Thymus (tissue), 11 donors: ENCODE measurements around the gene HLA-DRB1. TPM values are rescaled to one million over a fixed set of nuclear protein-coding genes. Genes with fewer than 3 reads are reported as not detected.
"Not testable (repeated sequence)": the region's sequence is repeated elsewhere in the genome, so short reads cannot be mapped to it uniquely, and the experiment has no call there.

ENCODE experiments used
- DNase-seq, 9 donors: peaks; one replicate each; pipeline ENCODE4 v3.0.0-alpha.2; 2013; ENCODE audit warnings: low spot score in 9 of 9, low read depth in 6 of 9, missing footprints in 1 of 9
- H3K27ac ChIP-seq, 2 donors: one replicate each; pipeline ENCODE4 v1.5.1; 2013; ENCODE audit warnings: control low read depth in 1 of 2, low read depth in 1 of 2, low read length in 1 of 2, mild to moderate bottlenecking in 1 of 2, moderate library complexity in 1 of 2
- H3K27me3 ChIP-seq, 2 donors: one replicate each; pipeline ENCODE4 v1.5.1; 2013; ENCODE audit warnings: low read length in 1 of 2; ENCODE audit not compliant: control insufficient read depth in 2 of 2, insufficient read depth in 1 of 2
- H3K36me3 ChIP-seq, 2 donors: one replicate each; pipeline ENCODE4 v1.5.1; 2013; ENCODE audit warnings: low read length in 1 of 2, mild to moderate bottlenecking in 1 of 2, moderate library complexity in 1 of 2; ENCODE audit not compliant: control insufficient read depth in 2 of 2, insufficient read depth in 2 of 2
- H3K4me1 ChIP-seq, 2 donors: one replicate each; pipeline ENCODE4 v1.5.1; 2013; ENCODE audit warnings: low read length in 2 of 2; ENCODE audit not compliant: control insufficient read depth in 2 of 2, insufficient read depth in 2 of 2
- H3K4me3 ChIP-seq, 2 donors: one replicate each; pipeline ENCODE4 v1.5.1; 2013; ENCODE audit warnings: low read length in 2 of 2, control low read depth in 1 of 2, mild to moderate bottlenecking in 1 of 2
- H3K9me3 ChIP-seq, 2 donors: one replicate each; pipeline ENCODE4 v1.5.1; 2013; ENCODE audit warnings: low read length in 1 of 2, mild to moderate bottlenecking in 1 of 2; ENCODE audit not compliant: control insufficient read depth in 2 of 2, insufficient read depth in 1 of 2
- WGBS: extraction: QIAGEN DNeasy Blood & Tissue Kit; methylation state at CpG from one replicate; pipeline ENCODE4 v1.1.7; 2013; 5-methylcytosine and 5-hydroxymethylcytosine counted together
- polyA plus RNA-seq: library from polyadenylated mRNA; stranded (reverse); fragments of 200-250 nt; gene quantifications from one replicate; pipeline ENCODE4 v1.2.3, GENCODE V29; 2013
- total RNA-seq: library from RNA; stranded (reverse); fragments of 120-200 nt; gene quantifications from one replicate; pipeline ENCODE4 v1.2.4, GENCODE V29; 2013
- donor health status: healthy.

The HLA-DRB1 gene
- total and polyA plus RNA-seq, 2 donors: 501 to 685 TPM

DNA sequence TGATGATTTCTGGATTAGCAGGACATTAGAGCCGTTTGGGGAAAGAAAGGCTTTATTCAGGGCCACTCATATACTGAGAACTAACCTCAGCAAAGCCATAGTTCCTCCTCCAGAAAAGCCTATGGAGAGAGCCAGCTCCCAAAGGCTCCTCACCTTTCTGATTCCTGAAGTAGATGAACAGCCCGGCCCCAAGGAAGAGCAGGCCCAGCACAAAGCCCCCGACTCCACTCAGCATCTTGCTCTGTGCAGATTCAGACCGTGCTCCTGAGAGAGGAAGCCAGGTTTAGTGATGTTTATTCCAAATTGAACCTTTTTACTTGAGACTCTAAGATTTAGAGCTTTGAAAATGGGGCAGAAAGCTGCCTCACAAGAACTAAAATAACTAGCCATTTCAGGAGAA is 9.1 kb downstream of the HLA-DRB1 start:
- Histone ChIP-seq H3K36me3 (peaks cover 0 to 4% of the 10 kb centered on the region in 2 donors), H3K4me3 (no peak overlapping the region), H3K9me3 (no peaks in the 10 kb centered on the region), H3K4me1 (no peaks in the 10 kb centered on the region), H3K27me3 (no peaks in the 10 kb centered on the region), H3K27ac (no peak overlapping the region)
- WGBS: 93% methylated on average over 4 of the region's 4 CpGs
- no peak for DNase-seq

DNA sequence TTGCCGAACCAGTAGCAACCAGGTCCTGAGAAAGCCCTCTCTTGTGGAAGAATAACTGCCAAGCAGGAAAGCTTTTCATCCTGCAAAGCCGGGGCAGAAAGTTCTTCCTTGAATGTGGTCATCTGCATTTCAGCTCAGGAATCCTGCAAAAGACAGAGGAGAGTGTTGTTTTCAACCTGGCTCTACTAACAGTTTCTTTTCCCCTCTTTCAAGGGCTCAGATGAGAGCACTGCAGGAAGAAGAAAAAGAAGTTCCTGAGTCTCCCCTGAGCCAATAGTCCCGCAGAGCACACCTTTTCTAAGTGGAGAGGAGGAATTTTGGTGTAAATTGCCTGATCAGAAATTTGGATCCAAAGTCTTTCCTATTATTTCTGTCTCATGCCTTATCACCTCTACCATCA is 10.7 kb downstream of the HLA-DRB1 start:
- 41% methylated on average over 3 of the region's 3 CpGs for WGBS
- H3K27me3 ChIP-seq: no peaks in the 10 kb centered on the region
- no peak overlapping the region for H3K4me3 ChIP-seq
- peaks cover 0 to 4% of the 10 kb centered on the region in 2 donors for H3K36me3 ChIP-seq
- H3K4me1 ChIP-seq: no peaks in the 10 kb centered on the region
- no peak for DNase-seq
- no peaks in the 10 kb centered on the region for H3K9me3 ChIP-seq
- H3K27ac ChIP-seq: peak overlapping the region in 1 of 2 donors; percentile 40

DNA sequence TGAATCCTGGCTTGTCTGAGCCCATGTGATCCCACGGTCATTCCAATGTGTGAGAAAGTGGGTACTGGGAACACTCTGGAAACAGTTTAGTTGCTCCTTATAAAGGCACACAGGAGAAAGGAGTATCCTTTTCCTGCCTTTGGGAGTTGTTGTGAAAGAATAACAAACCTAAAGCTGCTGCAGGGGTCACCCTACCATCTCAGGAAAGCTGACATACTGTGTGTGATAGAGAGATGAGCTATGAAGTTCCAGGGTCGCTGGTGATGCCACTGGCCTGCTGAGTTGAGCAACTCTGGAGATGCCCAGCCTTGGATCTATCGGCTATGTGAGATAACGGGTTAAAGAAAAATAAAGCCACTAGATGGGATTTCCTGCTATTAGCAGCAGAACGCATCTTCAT is 12.2 kb downstream of the HLA-DRB1 start:
- not testable (repeated sequence) for DNase-seq, H3K27me3 ChIP-seq, H3K9me3 ChIP-seq, H3K27ac ChIP-seq, H3K4me1 ChIP-seq, H3K36me3 ChIP-seq, H3K4me3 ChIP-seq
- 33% methylated on average over 5 of the region's 5 CpGs for WGBS

DNA sequence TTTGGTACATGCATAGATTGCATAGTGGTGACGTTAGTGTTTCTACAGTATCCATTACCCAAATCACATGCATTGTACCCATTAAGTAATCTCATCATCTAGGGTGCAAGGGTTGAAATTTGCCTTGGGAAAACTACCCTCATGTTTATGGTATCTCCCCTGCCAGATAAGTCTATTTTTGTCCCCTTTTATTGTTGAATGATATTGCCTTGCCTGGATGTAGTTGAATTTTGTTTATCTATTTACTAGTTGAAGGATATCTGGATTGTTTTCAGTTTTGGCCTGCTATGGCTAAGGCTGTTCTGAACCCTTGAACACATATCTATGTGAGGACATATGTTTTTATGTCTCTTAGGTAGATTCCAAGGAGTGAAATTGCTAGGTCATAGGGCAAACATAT is 13.4 kb downstream of the HLA-DRB1 start:
- Histone ChIP-seq H3K4me3 (no peak overlapping the region), H3K27ac (no peak overlapping the region), H3K36me3 (peaks cover 0 to 4% of the 10 kb centered on the region in 2 donors), H3K9me3 (no peaks in the 10 kb centered on the region), H3K4me1 (no peaks in the 10 kb centered on the region), H3K27me3 (no peaks in the 10 kb centered on the region)
- 95% methylated on average over 1 of the region's 1 CpG for WGBS
- DNase-seq: no peak

DNA sequence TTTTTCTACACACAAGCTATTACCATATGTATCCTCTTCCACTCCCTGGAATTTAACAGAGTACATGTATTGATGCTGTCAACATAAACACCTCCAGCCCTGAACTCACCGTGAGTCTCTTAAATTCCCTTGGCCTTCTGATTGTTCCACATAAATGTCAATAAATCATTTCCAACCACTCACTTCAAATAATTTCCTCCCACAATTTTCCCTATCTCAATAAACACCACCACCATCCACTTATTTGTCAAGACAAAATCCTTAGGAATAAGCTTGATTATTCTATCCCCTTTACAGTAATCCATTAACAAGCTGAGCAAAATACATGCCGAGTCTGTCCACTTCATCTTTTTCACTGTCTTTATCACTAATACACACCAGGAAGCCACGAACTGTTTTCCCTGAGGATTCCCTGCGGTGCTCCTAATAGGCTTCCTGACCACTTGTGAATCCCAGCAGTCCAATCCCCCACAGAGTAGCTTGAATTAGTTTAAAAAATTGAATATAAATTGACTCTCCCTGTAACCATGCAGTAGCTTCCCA is 19.2 kb downstream of the HLA-DRB1 start:
- Histone ChIP-seq H3K36me3 (no peaks in the 10 kb centered on the region), H3K9me3 (no peaks in the 10 kb centered on the region), H3K27me3 (no peaks in the 10 kb centered on the region), H3K4me3 (no peak overlapping the region), H3K4me1 (no peaks in the 10 kb centered on the region), H3K27ac (no peak overlapping the region)
- WGBS: 46% methylated on average over 4 of the region's 4 CpGs
- no peak for DNase-seq

DNA sequence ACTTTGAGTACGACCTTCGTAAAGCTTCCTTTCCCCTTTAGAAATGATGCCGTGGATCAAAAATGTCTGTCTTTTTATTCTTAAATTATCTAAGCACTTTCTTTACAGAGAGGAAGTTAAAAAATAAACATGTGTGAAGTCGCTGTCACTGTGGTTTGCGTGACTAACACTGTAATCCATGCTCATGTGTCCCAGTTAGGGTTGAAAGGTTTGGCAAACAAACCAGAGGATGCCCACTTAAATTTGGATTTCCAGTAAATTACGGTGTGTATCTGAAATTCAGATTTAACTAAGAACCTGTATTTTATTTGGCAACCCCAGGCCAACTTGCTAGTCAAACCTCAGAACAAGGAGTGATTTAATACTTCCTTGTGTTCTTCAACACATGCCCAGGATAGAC is 21.1 kb downstream of the HLA-DRB1 start:
- no peak for DNase-seq
- no peak overlapping the region for H3K4me3 ChIP-seq
- H3K36me3 ChIP-seq: no peaks in the 10 kb centered on the region
- no peak overlapping the region for H3K27ac ChIP-seq
- H3K4me1 ChIP-seq: no peaks in the 10 kb centered on the region
- H3K27me3 ChIP-seq: no peaks in the 10 kb centered on the region
- H3K9me3 ChIP-seq: no peaks in the 10 kb centered on the region
- WGBS: 15% methylated on average over 6 of the region's 6 CpGs

DNA sequence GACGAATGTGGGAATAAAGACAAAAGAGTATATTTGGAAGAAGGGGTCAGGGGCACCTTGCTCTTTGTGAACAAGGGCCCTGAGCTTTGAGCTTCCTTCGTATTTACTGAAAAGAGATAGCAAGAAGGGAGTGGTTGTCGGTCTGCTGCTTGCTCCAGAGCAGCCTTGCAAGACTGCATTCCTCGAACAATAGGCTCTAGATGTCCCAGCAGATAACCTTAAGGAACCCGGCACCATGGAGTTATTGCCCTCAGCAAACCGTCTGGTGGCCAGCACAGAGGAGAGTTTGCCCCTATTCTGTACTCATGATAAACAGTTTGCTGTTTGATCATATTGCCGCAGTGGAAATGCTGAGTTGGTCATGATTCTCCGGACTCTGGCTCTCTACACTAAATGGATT is 22.7 kb downstream of the HLA-DRB1 start:
- H3K4me3 ChIP-seq: no peak overlapping the region
- no peaks in the 10 kb centered on the region for H3K4me1 ChIP-seq
- no peaks in the 10 kb centered on the region for H3K27me3 ChIP-seq
- 68% methylated on average over 8 of the region's 8 CpGs for WGBS
- H3K9me3 ChIP-seq: no peaks in the 10 kb centered on the region
- no peaks in the 10 kb centered on the region for H3K36me3 ChIP-seq
- no peak overlapping the region for H3K27ac ChIP-seq
- DNase-seq: no peak

DNA sequence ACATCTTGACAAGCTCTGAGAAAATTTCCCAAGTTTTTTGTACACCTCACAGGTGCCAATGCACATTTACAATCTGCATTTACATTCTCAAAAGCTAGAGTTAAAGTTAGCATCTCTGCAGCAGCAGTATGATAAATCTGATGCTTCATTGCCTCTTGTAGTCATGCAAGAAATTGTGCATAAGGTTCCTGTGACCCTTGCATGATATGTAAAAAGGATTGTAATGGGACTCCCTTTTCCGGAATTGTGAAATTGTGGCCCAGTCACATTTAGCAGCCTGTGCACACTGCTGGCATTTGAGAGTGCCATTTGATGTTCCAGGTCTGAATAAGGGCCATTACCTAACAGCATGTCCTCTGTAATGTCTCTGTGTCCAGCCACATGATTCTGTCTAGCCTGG is 24.1 kb downstream of the HLA-DRB1 start:
- H3K4me1 ChIP-seq: no peaks in the 10 kb centered on the region
- H3K27me3 ChIP-seq: no peaks in the 10 kb centered on the region
- no peaks in the 10 kb centered on the region for H3K9me3 ChIP-seq
- no peak overlapping the region for H3K4me3 ChIP-seq
- DNase-seq: no peak
- H3K27ac ChIP-seq: no peak overlapping the region
- no peaks in the 10 kb centered on the region for H3K36me3 ChIP-seq
- 100% methylated on average over 1 of the region's 1 CpG for WGBS

DNA sequence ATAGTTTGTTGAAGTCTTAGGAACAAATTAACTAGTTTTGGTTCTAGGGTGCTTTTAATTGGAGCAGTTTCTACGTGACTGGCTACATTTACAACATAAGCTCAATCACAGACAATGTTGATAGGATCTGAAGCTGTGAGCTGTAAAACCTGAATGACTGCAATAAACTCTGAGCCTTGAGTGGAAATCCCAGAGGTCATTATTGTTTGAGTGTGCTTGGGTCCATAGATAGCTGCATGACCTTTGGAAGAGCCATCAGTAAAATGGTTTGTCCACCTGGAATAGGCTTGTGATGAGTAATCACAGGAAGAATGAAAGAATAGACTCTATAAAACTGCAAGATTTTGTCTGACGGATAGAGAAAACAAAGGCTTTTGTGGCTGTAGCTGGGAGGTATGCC is 26.7 kb downstream of the HLA-DRB1 start:
- WGBS: 97% methylated on average over 2 of the region's 2 CpGs
- no peaks in the 10 kb centered on the region for H3K9me3 ChIP-seq
- H3K27me3 ChIP-seq: no peaks in the 10 kb centered on the region
- H3K4me1 ChIP-seq: no peaks in the 10 kb centered on the region
- no peak overlapping the region for H3K4me3 ChIP-seq
- DNase-seq: no peak
- no peak overlapping the region for H3K27ac ChIP-seq
- no peaks in the 10 kb centered on the region for H3K36me3 ChIP-seq

DNA sequence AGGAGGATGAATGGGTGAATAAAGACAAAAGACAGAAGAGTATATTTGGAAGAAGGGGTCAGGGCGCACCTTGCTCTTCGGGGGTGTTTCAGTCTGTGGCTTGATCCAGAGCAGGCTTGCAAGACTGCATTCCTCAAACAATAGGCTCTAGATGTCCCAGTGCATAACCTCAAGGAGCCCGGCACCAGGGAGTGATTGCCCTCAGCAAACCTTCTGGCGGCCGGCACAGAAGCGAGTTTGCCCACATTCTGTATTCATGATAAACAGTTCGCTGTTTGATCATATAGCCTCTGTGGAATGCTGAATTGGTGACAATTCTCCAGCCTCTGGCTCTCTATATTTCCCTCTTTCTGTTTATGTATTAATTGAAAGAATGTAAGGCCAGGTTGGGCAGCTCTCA is 29.9 kb downstream of the HLA-DRB1 start:
- Histone ChIP-seq H3K9me3 (no peaks in the 10 kb centered on the region), H3K27me3 (no peaks in the 10 kb centered on the region), H3K27ac (no peak overlapping the region), H3K4me3 (no peak overlapping the region), H3K4me1 (no peaks in the 10 kb centered on the region), H3K36me3 (no peaks in the 10 kb centered on the region)
- WGBS: 81% methylated on average over 7 of the region's 7 CpGs
- no peak for DNase-seq
